HG03432 (cell line): ENCODE measurements around the gene RASA3.

Experiments used
- ATAC-seq: cut with Tn5 transposase; IDR thresholded peaks from one replicate; pipeline ENCODE4 v1.9.1; 2021; ENCODE audit warnings: mild to moderate bottlenecking, moderate library complexity; ENCODE audit not compliant: unreplicated experiment

The RASA3 gene

DNA sequence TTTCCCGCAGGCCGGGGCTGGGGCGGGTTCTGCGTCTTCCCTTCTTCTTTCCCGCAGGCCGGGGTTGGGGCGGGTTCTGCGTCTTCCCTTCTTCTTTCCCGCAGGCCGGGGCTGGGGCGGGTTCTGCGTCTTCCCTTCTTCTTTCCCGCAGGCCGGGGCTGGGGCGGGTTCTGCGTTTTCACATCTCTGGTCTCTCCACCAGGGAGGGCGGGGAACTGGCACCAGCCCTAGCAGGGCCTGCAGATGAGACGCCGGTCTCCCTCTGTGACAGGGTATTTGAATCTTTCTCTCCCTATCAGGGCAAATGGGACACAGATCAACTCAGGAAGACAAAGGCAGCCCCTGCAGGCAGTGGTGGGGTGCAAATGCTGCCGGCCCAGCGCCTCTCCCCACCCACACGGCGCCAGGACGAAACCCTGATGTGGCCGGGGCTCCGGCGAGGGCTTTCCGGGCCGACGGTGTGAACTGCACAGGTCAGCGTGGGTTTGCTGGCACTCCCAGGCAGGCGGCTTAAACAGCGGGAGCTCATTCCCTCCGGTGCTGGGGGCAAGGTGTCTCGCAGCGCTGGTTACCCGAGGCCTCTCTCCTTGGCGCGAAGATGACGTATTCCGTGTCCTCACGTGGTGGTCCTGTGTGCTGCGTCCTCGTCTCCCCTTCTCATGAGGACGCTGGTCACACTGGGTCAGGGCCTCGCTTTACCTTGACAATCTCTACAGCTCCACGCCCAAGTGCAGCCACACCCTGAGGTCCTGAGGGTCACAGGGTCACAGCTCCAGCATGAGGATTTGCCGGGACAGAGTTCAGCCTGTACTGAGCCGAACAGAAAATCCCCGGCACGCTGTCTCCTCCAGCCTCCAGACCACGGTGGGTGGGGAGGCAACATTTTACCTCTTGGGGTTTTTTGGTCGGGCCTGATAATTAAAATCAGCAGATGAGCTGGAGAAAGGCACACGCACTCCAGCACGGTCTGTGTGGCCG is 157.8 kb downstream of the RASA3 start:
- no peak for ATAC-seq

DNA sequence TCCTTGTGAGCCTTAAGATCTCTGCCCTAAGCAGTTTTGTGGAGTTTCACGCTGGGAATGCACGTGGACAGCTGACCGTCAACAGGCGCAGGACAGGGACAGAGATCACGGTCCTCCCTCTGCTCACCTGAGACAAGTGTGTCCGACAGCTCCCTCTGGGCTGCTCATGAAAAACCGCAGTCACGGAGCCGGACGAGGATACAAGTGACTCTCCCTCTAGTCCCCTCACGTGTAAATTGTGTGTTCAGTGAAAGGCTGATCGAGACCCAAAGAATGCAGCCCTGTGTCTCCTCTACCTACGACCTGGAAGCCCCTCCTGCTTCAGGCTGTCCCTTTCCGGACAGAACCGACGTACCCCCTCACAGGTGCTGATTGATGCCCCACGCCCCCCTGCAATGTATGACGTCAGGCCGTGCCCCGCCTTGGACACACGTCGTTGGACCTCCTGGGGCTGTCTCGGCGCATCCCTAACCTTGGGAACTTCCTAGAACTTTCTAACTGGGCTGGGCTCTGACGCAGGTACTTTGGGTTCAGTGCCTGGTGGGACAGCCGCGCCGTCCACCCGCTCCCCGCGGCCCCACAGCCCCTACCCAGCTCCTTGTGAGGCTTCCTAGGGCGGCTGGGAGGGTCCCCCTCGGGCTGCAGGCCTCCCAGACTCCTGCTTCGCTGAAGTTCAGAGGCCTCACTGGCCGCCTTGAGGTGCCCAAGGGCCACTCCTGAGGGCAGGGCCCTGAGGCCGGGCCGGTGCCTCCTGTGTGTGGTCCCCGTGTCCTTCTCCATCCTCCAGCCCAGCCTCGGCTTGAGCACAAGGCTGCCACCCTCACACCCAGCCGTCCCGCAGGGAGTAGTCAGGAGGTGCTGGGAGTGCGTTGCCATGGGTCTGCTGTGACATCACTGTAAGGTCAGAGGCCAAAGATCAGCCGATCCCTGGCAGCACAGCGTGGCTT is 158.9 kb downstream of the RASA3 start, which contains the start of gene C13orf46:
Gene C13orf46 (minus strand): TSS at position 859 of the 947 bp plus-strand sequence. CDS start 79 bp downstream, at position 780.
- no peak for ATAC-seq

DNA sequence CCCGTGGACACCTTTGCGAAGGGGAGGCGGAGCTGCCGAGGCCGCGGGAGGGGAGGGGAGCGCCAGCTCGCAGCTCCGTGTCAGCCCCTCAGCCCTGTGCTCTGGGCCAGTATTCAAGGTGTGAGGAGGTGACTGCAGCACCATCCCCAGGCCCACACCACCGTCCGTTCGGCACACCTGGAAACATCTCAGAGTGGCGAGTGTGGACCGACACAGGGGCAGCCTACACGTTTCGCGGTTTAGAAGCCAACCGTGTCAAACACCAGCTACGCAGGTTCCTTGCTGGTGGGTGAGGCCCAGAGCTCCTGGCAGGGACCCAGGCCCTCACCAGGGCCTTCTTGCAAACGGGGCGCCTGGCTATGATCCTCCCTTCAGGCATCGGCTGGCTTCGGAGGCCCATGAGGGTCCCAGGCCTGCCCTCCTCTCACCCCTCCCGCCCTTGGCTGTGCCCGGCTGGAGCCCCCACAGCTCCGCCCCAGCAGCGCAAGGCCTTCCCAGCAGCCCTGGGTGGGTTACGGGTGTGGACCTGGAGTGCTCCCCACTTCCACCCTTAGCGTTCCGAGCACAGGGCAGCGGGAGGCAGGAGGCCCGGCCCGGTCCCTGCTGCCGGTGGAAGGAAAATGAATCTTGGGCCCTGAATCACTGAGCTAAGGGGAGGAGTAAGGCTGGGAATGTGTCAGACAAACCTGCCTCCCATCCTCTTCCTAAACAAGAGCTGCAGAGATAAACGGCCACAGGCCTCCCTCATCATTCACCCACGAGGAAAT is 159.8 kb downstream of the RASA3 start:
- no peak for ATAC-seq

GRCh38 chr13:113971471-113972231 is 160.8 kb downstream of the RASA3 start:
- no peak for ATAC-seq

DNA sequence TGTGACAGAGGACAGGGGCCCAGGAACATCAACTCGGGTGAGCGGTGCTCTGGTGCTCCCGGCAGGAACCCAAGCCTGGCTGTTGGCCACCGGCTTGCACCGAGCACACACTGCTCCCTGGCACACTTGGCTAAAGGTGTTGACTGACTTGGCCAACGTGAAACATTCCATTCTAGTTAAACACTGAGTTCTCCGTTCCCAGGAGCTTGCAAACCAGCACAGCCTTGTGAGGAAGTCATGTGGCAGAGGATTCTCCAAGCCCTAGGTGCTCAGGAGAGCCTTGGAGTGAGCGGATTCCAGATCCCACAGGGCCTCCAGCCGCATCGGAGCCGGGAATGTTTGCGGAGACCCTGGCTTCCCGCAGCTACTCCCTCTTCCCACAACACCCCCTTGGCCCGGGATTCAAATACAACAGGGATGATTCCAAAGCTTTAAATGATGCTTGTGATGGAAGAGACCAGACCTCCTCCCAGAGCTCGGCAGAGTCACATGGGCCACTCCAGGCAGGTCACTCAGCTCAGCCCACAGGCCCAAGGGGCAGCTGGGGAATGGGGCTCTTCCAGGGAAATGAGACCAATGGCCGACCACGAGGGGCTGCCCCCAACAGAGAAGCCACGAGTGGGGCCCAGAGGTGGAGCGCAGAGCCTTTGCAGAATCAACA is 161.5 kb downstream of the RASA3 start:
- ATAC-seq: no peak

- no peak for ATAC-seq
Measured at GRCh38 chr13:113969973-113970611, 162.3 kb downstream of the RASA3 start.

DNA sequence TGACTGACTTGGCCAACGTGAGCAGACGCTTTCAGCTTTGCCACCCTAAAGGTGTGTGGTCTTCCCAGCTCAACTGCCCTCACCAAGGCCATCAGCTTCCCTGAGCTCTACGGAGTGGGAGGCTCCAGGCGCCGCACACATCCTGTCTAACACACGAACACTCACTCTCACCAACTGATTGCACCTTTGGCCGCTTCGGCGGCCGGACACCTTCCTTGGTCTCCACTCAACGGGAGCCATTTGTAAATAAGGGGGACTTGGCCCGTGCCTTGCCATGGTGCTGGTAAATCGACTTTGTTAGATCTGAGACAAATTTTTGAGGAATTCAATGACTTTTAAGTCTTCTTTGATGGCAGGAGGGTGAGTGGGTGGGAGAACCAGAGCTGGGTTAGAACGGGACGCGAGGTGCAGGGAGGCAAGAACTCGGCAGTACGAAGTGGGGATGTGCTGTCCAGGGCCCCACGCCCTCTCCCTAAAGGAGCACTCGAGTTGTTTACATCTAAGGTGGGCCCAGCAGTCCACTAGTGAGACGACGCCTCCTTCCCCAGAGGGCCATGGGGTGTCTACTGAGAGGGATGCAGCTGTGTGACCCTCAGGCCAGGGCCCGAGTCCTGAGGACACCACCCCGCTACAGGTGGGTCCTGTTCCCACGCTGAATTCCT is 163.0 kb downstream of the RASA3 start:
- ATAC-seq: no peak

DNA sequence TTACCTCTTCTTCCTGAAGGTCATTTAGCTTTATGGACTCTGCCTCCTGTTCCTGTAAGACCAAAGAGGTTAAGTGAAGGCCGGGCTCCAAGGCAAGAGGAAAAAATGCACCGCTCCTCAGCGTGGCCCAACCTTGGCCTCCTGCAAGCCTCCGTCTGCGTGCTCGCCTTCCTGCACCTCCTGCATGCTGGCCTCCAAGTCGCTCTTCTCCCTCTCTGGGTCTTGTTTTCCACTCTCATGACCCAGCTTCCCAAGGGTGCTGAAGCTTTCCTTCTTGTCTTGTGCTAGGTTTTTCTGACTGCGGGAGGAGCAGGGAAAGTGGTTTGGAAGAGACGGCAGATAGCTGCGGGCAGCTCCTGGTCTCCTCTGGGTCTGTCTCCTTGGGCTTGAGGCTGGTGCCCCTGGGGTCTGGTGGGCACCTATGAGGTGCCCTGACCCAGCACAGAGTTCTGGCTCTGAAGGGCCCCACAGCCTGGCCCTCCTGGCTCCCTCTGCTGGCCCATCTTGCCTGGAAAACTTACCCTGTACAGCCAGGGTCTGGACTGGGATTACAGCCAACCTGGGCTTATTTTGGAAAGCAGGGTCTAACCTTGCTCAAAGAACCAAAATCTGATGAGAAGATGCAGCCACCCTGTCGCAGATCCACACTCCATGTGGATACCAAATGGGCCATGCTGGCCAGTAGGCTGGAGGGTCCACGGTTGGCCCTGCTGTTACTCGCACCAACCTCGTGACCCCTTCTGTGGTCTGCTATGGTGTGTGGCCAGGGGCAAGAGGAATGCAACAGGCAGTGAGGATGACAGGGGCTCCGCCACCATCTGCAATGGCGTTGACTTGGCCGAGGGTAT is 163.7 kb downstream of the RASA3 start:
- no peak for ATAC-seq

GRCh38 chr13:113967729-113968462 is 164.5 kb downstream of the RASA3 start:
- ATAC-seq: no peak

- no peak for ATAC-seq
Measured at GRCh38 chr13:113967206-113967720, 165.2 kb downstream of the RASA3 start.

- no peak for ATAC-seq
Measured at GRCh38 chr13:113965968-113966884, 166.2 kb downstream of the RASA3 start.

GRCh38 chr13:113965383-113965874 is 167.0 kb downstream of the RASA3 start:
- ATAC-seq: no peak

GRCh38 chr13:113964251-113964995 is 168.0 kb downstream of the RASA3 start:
- no peak for ATAC-seq

DNA sequence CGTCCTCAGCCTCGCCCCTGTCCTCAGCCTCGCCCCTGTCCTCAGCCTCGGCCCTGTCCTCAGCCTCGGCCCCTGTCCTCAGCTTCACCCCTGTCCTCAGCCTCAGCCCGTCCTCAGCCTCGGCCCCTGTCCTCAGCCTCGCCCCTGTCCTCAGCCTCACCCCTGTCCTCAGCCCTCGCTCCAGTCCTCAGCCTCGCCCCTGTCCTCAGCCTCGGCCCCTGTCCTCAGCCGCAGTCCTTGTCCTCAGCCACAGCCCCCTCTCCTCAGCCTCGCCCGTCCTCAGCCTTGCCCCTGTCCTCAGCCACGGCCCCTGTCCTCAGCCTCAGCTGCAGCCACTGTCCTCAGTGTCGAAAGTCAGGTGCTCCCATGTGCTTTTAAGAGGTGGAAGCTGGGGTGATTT is 169.0 kb downstream of the RASA3 start:
- no peak for ATAC-seq

DNA sequence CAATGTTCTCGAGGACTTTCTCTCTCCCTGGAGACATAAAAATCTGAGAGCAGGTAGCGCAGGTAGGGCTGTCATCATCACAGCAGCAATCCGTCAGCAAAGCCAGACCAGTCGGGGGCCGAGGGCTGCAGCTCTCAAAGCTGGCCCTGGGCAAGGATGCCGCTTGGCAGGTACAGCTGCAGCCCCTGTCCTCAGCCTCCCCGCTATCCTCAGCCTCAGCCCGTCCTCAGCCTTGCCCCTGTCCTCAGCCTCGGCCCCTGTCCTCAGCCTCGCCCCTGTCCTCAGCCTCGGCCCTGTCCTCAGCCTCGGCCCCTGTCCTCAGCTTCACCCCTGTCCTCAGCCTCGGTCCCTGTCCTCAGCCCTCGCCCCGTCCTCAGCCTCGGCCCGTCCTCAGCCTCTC is 169.4 kb downstream of the RASA3 start:
- no peak for ATAC-seq
